NCI-H146 (cell line): ENCODE data around the gene SLC9A4.

Experiments used
- DNase-seq: peaks from one replicate; lab custom pipeline; 2025; lab: John Stamatoyannopoulos, UW

Gene SLC9A4

DNA sequence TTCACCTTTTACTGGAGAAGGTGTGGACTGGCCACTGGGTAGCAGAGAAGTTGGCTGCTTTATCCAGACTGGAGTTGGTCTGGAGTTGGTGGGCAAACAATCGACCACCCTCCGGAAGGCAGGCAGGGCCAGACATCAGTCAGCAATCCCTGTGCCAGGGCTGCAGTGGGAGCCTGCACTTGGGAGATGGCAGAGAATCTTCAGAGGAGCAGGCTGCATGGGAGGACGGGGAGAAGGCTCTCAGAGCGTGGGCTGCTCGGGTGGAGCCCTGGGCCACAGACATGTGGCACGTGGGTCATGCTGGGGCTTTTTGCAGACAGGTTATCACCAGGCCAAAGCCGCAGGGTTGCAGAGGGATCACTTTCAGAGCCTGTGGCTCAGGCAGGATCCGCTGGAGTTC lies 29.6 kb downstream of the SLC9A4 start:
- DNase-seq: no peak

DNA sequence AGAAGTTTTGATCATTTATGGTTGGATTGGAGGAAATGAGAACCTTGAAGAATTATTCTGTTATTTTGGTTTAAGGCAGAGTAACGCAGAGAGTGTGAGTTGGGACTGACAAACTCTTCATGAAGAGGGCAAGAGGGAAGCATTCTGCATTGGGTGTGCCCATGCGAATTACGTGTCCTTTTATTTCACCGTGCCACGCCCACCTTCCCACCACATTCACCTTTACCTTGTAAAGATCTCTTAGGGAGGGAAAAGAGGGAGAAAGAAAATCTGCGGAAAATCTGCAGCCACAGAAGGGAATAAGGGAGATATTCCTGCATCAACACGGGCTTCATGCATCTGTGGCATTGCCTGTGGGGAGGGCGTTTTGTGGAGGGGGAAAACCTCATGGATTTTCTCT lies 31.8 kb downstream of the SLC9A4 start:
- no peak for DNase-seq

DNA sequence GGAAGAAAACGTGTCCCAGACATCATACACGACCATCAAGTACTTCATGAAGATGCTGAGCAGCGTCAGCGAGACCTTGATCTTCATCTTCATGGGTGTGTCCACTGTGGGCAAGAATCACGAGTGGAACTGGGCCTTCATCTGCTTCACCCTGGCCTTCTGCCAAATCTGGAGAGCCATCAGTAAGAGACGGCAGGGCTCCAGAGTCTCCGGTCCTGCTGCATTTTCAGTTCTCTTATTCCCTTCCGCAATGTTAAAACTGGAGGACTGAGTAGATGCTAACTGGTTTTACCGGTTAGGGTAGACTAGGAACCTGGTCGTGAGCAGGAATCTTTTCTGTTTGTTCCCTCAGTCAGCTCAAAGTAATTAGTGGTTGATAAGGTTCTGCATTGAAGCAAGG lies 32.3 kb downstream of the SLC9A4 start:
- DNase-seq: no peak

DNA sequence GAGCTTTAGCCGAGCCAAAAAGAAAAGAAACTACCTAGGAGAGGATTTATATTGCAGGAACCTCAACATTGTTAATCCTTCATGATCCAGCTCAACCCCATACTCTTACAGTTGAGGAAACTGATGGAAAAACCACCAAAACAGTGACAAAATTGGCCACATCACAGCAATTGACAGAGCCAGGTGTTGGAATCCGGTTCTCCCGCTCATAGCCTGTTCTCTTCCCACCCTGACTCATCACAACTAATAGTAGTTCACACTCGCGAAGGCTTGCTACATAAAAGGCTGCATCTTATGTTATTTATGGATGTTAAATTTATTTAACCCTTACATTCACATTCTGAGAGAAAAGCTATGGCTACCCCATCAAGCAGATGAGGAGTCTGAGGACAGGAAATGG lies 33.7 kb downstream of the SLC9A4 start:
- no peak for DNase-seq

DNA sequence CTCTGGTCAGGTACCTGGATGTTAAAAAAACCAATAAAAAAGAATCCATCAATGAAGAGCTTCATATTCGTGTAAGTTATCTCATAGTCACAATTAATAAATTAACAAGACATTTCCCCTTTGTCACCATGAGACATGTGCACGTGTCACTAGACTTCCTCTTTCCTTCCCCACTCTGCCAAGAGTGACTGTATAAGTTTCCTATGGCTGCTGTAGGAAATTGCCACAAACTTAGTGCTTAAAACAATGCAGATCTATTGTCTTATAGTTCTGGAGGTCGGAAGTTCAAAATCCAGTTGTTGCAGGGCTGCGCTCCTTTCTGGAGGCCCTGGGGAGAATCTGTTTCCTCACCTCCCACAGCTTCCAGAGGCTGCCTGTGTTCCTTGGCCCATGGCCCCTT lies 35.8 kb downstream of the SLC9A4 start:
- no peak for DNase-seq

DNA sequence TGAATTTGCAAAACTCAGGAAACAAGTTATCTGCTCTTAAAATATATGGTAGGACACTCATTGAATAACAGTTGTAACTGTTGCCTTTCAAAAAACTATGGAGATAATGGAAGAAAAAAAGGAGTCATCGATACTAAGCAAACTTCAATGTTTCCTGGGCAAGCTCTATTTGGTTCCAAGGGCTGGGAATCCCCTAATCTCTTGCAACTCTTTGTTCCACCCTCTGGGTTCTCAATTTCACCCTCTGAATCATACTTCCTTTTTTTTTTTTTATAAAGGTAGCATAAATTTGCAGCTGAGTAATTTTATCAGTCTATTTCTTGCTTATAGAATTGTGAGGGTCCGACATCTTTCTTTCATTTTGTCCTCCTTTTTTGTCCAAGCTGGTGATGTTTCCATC lies 36.7 kb downstream of the SLC9A4 start:
- DNase-seq: no peak

DNA sequence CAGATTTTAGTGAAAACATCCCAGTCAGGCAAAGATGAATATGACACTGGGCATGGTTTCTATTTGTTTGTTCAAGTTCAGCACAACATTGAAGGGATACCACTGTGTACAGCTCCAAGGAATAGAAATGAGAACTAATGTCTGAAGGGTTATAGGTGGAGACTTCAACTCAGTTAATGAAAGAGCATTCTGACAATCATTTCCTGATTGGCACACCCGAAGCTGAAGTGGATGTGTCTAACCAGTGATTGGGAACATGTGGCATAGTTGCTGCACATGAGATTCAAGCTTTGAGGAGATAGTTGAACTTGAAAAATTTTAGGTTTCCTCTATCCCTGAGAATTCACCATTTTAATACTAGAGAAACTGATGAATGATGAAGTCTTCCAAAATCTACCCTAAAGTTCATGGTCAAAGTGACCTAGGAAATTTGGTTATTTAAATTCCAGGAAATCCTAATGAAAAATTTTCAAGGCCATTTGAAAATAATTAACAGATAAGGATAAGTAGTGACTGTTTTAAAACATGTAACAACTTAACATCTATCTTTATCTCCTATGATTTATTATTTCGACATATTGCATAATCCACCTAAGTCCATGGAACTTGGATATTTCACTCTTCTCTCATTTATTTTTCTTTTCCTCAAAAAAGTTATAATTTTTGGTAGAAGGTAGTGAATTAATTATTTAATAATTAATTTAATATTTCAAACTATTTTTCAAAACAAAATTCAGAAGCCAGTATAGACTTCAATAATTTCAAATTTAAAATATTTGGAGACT lies 38.0 kb downstream of the SLC9A4 start:
- DNase-seq: no peak

DNA sequence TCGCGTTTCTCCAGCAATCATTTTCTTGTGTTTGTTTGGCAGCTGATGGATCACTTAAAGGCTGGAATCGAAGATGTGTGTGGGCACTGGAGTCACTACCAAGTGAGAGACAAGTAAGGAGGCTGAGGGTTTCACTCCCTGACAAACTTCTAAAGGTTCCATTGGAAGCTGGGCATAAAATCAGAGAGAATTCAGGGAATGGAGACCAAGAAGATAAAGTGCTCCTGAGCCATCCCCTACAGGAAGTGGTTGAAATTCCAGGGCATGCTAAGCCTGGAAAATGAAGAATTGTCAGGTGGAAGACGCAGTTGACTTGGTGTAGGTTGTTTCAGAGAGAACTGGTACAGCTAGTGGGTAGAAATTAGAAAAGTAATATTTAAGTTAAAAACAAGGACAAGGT lies 39.1 kb downstream of the SLC9A4 start:
- no peak for DNase-seq

DNA sequence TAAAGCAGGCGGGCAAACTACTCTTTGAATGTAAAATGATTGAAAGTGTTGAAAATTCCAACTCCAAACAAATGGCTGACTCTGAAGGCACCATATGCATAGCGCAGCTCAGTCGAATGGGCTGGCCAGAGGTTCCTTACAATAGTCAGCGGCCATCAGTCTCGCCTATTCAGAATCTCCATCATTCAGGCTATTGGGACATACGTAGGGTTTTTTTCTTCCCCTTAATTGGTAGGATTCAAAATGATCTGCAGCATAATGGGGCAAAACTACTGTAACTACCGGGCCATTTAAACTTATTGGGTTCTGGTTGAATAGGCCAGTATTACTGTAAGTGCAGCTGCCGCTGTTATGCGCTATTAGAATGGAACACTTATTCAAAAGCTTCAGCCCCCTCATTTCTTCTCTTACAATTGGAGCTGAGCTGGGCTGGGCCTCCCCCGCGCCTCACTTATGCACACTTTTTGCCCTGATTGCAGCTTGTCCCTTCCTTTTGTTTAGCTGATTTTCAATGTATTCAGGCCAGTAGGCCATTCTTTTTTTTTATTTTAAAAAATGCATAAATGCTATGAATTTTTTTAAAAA lies 40.4 kb downstream of the SLC9A4 start:
- DNase-seq: no peak

DNA sequence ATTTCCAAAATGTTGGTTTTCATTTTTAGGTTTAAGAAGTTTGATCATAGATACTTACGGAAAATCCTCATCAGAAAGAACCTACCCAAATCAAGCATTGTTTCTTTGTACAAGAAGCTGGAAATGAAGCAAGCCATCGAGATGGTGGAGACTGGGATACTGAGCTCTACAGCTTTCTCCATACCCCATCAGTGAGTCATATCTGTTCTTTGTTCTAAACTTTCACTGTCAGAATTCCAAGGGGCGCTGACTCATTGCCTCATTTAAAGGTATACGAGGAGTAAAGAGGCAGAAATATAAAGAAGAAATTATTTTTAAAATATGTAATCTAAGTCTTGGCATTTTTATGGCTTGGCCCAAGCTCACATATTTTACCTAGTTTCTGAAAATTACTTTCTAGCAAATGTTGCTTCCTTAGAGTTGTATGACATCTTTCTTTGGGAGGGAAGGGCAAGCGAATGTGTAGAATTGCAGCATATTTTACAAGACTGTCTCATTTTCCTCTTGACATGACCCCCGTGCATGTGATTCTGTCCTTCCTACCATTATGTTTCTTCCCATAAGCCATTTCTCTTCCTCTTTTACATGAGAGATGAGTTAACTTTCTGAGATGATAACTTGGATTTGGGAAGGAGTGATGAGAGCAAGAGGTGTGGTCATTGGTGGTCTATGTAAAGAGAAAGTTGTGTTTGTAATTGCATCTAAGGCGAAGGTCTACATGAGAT lies 41.2 kb downstream of the SLC9A4 start:
- DNase-seq: no peak

DNA sequence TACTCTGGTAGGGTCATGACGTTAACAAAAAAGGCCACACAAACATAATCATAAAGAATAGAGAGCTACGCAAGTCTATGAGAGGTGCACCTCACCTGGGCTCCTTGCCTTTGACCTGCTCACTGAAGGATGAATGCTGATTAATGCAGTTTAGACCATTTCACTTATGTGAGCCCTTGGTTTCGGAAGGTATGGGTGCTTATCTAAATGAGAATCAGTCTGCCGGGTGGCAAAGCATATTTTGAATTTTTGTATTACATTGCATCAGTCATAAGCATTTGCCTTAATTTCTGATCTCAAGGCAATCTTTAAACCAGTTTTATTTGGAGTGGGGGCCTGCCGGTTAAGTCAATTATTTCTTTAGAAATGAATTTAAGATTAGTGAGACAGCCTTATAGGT lies 42.8 kb downstream of the SLC9A4 start:
- DNase-seq: no peak

DNA sequence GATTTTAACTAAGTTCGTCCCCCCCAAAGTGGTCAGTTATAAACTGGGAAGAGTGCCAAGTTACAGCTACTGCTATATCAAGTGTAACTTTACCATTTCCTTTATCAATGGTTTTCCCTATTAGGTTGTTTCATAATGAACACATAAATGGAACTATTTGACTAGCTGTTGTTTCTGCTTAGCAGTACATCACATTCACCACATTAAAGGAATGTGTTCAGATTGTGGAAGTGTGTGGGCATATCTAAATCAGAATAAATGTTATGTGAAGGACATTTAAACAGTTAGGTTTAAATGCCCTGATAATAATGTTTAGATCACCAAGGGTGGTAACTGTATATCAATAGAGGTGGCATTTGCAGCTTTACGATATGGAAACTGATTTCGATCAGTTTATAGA lies 45.1 kb downstream of the SLC9A4 start:
- no peak for DNase-seq

DNA sequence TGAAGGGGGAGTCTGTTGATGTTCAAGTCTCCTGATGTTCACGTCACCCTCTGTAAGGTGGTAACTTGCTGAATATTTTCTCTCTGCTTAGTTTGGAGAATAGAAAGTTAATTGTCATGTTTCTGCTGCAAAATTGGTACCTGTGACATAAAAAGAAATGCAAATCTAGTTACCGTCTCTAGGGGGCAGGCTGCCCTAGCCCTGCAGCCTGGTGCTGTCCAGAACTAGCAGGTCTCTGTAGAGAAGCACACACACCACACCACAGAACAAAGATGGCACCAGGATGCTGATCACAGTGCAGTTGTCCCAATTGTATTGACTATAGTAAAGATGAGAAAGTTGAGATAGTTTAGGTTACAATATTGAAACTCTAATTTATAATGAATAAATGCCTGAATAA lies 47.0 kb downstream of the SLC9A4 start:
- peak; percentile 4 for DNase-seq

DNA sequence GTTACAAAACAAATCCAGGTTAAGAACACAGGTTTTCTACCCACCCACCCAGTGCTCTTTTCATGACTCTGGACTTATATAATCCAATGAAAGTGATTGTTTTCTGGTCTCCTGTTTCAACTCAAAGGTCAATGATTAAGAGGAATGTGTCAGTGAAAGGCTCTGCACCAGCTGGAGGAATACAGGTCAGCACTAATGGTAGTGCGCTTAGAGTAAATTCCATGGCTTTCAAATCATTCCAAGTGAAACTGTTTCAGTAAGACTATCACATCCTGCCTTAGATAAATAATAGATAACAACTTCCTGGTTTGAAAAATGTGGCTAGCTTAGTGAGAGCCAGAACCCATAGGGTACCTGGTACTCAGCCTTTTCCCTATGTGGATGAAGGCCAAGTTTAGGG lies 47.8 kb downstream of the SLC9A4 start:
- no peak for DNase-seq

DNA sequence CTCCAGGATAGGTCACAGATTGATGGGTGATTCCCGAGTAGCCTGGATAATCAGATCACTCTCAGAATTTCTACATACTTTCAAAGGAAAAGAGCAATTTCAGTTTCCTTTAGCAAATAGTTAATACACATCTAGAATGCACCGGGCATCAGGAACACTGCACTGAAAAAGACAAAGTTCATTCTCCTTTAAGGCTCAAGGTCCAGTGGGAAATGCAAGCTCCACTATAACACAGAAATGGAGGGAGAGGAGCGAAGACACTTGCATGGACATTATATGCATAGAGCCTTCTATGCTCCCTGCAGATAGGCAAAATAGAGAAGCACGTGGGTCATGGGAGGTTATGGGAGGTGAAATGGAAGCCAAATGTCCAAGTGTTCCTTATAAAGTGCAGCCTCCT lies 49.1 kb downstream of the SLC9A4 start:
- no peak for DNase-seq

DNA sequence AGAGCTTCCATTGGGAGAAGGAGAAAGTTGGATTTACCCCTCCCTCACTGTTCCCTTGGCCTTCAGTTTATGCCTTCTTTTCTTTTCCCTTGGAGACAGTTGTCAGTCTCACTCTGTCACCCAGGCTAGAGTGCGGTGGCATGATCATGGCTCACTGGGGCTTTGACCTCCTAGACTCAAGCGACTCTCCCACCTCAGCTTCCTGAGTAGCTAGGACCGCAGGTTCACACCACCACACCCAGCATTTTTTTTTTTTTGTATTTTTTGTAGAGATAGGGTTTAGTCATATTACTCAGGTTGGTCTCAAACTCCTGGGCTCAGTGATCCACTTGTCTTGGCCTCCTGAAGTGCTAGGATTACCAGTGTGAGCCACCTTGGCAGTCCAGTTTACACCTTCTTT lies 49.9 kb downstream of the SLC9A4 start:
- DNase-seq: no peak

DNA sequence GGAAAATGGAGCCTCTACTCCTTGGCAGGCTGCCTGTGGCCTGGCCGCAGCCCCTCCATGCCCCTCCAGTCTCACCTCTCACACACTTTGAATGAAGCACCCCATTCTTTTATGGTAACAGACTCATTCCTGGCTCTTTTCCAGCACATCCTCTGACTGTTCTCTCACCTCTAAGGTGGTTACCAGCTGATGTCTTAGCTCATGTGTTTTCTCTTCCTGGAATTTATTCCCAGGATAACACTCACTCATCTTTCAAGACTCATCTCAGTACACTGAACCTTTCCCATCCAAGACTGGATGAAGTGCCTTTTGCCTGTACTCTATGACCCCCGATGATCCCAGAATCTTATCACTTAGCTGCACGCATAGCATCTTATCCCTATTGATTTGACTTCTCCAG lies 50.6 kb downstream of the SLC9A4 start:
- DNase-seq: no peak

DNA sequence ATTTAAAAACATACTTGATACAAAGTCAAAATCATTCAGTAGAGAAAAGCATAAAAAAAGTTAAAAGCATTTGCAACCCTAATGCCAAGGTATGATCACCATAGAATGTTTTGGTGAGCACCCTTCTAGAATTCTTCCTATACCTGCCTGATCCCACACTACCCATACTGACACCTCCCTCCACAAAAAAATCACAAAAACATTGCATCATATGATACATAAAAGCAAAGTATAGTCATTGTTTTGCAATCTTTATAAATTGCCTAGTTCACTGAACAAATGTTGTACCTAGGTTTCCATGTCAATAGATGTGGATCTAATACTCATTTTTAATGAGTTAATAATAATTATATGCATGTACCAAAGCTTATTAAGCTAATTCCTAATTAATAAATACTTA lies 54.1 kb downstream of the SLC9A4 start:
- DNase-seq: no peak

DNA sequence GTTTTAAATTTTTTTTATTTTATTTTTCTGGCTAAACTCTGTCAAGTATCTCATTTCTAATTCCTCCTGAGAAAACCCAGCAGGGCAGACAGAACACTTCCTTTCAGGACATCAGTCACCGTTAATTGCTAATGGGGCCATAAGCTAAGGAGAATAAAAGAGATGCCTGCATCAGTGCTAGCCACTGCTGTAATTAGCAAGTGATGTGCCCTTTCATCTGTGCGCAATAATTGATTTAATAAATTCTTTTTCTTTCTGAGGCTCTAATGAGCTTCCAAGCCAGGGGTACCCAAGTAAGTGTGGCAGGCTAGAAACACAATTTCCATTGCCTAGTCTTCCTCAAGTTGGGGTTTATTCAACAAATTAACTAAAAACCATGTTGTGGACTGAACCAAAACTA lies 65.5 kb downstream of the SLC9A4 start:
- no peak for DNase-seq

DNA sequence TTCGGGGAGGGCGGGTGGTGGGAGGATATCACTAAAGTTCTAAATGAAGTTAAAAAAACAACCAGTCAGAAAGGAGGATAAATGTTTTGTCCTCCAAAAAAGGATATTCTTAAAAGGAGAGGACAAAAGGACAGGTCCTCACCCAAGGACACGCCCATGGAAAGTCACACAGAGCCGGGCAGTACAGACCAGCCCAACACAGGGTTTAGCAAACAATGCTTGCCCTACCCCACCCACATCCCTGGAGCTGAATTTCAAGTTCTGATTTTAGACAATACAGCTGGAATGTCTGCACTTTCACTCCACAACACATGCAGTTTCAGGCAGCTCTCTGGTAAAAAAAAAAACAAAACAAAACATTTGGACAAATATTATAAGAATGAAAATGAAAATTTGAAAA lies 67.9 kb downstream of the SLC9A4 start:
- no peak for DNase-seq

DNA sequence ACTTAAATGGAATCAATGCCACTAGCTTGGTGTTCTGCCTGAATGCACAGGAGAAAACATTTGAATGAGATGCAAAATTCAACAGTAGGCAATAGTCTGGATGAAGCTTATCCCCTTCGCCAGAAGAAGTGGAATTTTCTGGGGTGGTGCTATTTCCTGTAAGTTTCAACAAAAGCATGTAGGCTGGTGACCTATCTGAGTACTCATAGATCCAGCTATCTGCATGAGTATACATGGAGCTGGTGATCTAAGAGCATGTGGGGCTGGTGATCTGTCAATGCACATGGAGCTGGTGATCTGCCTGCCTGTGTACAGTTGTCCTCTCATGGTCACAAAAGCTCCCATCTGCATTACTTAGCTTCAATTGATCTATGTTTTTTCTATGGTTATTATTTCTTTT lies 71.2 kb downstream of the SLC9A4 start:
- DNase-seq: no peak

DNA sequence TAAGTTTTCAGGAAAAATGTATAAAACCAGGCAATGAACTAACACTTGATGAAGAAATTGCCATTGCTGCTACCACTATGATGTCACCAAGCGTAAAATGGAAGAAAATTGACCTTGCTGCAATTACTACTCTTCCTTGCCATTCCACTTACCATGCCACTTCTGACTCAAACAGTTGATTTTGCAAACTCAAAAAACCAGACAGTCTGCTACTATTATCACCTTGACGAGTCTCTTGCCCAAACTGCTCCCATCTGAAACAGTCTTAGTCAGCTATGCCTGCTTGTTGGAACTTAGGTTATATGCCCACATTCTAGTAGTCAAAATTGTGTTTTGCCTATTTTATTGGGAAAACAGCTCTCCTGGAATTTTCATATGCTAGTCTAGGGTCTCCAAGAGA lies 74.4 kb downstream of the SLC9A4 start:
- DNase-seq: no peak

DNA sequence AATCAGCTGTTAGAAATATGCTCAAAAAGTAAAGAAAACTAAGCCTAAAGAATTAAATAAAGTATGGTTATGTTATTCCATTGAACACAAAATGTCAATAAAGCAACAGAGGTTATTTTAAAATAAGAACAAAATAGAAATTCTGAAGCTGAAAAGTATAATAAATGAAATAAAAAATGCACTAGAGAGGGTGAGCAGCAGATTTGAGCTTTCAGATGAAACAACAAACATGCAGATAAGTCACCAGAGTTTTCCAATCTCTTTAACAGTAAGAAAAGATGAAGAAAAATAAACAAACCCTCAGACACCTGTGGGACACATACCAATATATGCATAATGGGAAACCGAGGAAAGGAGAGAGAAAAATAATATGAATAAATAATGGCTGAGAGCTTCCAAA lies 76.0 kb downstream of the SLC9A4 start:
- no peak for DNase-seq

DNA sequence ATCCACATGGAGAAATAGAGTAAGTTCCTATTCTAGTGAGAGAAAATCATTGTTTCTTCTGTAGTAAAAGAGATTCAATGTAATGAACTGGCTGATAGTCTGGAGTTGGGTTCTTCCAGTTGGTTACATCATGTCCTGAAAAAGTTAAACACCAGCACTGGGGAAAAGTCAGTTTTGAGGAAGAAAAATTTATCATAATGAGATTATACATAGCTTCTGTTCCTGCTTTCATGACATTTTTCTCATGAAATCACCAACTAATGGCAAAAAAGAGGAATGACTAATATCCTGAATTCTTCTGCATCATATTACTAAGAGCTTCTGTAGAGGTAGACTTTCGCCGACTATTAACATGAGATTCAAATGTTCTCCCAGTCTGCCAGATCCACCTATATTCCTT lies 77.1 kb downstream of the SLC9A4 start:
- no peak for DNase-seq
